Measurements from ENCODE around the gene MYD88. TPM values are rescaled to one million over a fixed set of nuclear protein-coding genes. Genes with fewer than 3 reads are reported as not detected.
A peak's percentile ranks its signal among the peaks of the same experiment; 100 is the strongest.
"Not testable (repeated sequence)": the region's sequence is repeated elsewhere in the genome, so short reads cannot be mapped to it uniquely, and the experiment has no call there.

MYD88 gene
- total RNA-seq, 1 donor from 2014 or later, result 40.0 TPM

DNA sequence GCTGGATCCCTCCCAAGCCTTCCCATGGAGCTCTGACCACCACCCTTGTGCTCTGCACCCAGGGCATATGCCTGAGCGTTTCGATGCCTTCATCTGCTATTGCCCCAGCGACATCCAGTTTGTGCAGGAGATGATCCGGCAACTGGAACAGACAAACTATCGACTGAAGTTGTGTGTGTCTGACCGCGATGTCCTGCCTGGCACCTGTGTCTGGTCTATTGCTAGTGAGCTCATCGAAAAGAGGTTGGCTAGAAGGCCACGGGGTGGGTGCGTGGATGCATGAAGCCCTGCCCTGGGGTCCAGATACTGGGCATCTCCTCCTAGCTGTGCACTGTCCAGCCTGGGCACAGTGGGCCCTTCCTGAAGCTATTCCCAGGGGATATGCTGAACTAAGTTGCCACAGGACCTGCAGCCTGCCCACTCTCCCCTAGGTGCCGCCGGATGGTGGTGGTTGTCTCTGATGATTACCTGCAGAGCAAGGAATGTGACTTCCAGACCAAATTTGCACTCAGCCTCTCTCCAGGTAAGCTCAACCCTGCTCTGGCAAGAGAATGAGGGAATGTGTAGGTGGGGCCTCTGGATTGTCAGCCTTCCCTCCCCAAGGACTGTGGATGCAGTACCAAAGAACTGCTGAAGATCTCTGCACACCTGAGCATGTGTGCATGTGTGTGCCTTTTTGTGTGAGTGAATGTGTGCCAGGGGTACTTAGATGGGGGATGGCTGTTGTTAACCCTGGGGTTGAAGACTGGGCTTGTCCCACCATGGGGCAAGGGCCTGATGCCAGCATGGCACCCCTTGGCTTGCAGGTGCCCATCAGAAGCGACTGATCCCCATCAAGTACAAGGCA is 2.1 kb downstream of the MYD88 start:
- peak; percentile 69 for DNase-seq (ENCODE audit: low spot score)

DNA sequence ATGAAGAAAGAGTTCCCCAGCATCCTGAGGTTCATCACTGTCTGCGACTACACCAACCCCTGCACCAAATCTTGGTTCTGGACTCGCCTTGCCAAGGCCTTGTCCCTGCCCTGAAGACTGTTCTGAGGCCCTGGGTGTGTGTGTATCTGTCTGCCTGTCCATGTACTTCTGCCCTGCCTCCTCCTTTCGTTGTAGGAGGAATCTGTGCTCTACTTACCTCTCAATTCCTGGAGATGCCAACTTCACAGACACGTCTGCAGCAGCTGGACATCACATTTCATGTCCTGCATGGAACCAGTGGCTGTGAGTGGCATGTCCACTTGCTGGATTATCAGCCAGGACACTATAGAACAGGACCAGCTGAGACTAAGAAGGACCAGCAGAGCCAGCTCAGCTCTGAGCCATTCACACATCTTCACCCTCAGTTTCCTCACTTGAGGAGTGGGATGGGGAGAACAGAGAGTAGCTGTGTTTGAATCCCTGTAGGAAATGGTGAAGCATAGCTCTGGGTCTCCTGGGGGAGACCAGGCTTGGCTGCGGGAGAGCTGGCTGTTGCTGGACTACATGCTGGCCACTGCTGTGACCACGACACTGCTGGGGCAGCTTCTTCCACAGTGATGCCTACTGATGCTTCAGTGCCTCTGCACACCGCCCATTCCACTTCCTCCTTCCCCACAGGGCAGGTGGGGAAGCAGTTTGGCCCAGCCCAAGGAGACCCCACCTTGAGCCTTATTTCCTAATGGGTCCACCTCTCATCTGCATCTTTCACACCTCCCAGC is 2.9 kb downstream of the MYD88 start:
- DNase-seq (ENCODE audit: low spot score), result peak; percentile 87

DNA sequence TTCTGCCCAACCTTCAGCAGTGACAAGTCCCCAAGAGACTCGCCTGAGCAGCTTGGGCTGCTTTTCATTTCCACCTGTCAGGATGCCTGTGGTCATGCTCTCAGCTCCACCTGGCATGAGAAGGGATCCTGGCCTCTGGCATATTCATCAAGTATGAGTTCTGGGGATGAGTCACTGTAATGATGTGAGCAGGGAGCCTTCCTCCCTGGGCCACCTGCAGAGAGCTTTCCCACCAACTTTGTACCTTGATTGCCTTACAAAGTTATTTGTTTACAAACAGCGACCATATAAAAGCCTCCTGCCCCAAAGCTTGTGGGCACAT is 3.5 kb downstream of the MYD88 start:
- DNase-seq (ENCODE audit: low spot score), result no peak

DNA sequence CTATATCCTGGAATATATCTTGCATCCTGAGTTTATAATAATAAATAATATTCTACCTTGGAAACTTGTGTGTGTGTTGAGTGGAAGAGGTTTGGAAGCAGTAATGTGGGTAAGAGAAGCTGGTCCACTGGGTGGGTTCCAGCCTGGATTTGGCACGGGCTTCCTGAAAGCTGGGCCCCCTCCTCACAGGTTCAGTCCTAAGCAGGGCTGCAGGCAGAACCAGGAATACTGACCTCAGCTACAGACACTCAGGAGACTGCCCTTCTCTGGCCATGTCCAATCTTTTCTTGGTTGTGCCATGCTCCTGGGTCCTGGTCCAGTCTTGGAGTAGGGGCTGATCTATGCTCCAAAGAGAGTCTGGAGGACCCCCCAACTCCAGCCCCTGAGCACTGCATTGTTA is 4.5 kb downstream of the MYD88 start:
- DNase-seq (ENCODE audit: low spot score), result peak; percentile 57

DNA sequence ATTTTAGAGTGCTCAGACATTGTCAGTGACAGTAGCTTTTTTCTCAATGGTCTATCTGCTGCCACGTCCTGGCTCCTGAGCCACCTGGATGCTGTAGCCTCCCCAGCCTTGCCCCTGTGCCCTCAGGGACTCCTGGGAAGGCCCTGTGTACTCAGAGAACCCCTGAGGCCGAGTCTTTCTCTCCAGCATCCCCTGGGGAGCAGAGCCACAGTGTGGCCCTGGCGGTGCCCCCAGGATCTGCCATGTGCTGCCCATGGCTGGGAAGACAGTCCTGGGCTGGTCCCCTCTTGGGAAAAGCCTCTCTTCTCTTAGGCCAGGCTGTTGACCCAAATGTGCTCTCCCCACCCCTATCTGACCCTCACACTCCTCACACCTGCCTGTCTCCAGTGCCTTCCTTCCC is 5.0 kb downstream of the MYD88 start:
- no peak for DNase-seq (ENCODE audit: low spot score)

DNA sequence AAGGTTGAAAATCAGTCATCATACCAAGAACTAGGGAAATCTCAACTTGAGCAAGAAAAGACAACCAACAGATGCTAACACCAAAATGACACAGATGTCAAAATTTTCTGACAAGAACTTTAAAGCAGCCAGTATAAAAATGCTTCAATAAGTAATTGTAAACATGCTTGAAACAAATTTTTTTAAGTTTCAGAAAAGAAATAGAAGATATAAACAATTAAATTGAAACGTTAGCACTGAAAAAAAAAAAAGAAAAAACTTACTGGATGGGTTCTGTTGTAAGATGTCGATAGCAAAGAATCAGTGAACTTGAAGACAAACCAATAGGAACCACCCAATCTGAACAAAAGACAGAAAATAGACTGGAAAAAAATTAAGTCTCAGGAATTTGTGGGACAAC is 8.0 kb downstream of the MYD88 start:
- DNase-seq (ENCODE audit: low spot score), result no peak

DNA sequence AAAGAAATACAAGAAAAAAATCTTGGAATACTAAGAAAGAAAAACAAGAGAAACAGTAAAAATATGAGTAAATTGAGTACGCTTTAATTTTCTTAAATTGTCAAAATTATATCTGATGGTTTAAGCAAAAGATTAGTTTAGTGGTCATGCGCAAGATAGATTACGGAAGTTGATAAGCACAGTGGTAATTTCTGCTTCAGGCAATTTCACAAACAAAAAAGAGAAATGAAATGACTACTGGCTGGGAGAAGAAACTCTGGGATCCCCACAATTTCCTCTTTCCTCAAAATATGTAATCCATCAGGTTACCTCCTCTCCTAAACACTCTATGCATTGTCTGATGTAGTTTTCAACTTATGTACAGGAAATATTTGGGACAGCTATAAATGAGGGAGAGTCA is 9.0 kb downstream of the MYD88 start:
- no peak for DNase-seq (ENCODE audit: low spot score)

DNA sequence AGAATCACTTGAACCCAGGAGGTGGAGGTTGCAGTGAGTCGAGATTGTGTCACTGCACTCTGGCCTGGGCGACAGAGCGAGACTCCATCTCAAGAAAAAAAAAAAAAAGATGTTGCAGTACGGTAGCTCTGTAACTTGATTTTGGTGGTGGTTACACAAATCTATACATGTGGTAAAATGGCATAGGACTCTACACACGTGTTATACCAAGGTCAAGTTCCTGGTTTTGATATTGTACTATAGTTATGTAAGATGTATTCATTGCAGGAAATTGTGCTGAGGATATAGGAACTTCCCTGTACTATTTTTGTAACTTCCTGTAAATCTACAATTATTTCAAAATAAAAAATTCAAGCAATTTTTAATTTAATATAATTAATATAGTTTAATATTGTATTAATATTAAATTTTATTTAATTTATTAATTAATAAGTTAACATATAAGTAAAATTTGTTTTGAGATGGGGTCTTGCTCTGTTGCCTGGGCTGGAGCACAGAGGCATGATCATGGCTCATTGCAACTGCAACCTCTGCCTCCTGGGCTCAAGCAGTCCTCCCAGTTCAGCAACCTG is 9.9 kb downstream of the MYD88 start:
- no peak for DNase-seq (ENCODE audit: low spot score)

DNA sequence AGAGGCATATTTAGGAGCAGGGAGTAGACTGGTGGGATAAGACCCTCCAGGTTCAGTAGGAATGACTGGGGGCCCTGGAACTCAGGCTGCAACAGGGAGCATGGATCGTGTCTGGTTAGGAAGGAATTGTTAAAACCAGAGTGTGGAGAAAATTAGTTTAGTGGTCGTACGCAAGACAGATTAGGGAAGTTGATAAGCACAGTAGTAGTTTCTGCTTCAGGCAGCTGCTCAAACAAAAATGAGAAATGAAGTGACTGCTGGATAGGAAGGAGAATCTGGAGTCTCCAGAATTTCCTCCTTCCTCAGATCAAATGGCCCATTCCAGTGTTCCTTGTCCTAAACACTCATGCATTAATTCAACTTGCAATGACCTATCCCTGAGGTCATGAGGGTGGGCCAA is 11.2 kb downstream of the MYD88 start:
- DNase-seq (ENCODE audit: low spot score), result no peak

DNA sequence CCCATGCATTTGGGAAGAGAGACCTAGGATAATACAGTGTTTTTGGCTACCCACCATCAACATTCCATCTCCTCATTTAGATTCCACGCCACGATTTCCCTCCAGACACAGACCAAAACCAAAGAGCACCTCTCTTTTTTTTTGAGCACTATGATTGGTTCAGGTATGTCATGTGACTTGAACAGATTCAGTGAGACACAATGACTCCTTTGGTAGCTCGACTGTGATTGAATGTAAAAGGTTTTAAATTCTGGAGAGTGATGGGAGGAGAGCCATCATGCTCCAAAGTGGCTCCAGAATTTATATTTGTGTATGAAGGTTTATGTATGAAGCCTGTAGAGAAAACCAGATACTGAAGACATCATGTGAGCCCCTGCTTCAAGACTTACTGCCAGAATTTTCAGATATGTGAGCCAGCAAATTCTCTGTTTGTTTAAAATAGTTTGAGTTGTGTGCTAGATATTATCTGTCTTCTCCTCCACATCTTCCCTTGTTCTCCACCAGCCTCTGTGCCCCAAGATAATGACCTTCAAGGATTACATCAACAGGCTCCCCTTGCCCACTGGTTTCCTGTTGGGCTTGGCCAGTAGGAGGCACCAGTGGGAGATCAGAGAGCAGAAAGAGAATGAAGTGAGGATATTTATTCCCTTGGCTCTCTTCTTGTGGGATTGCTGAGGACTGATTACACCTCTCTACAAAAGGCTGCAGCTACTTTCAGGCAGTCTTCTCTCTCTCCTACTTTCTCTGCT is 12.5 kb downstream of the MYD88 start:
- no peak for DNase-seq (ENCODE audit: low spot score)

DNA sequence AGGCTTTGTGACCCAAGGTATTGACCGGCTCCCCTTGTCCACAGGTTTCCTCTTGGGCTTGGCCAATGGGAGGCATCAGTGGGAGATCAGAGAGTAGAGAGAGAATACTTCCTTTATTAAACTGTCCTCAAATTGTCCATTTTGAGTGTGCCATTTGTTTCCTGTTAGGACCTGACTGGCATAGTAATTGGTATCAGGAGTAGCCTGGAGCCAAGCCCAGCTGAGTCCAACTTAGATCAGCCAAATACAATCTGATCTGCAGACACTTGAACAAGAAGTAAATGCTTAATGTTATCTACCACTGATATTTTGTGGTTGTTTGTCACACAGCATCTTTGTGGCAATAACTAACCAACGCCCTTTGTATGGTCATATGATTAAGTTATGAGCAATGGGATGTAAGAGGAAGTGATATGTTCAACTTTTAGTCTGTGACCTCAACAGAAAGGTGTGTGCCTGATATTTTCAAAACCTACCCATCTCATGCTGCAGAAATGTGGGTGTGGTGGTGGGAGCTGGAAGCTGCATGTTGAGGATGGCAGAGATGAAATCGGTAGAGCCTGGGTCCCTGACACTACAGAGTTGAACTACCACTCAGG is 13.3 kb downstream of the MYD88 start:
- DNase-seq (ENCODE audit: low spot score), result no peak

DNA sequence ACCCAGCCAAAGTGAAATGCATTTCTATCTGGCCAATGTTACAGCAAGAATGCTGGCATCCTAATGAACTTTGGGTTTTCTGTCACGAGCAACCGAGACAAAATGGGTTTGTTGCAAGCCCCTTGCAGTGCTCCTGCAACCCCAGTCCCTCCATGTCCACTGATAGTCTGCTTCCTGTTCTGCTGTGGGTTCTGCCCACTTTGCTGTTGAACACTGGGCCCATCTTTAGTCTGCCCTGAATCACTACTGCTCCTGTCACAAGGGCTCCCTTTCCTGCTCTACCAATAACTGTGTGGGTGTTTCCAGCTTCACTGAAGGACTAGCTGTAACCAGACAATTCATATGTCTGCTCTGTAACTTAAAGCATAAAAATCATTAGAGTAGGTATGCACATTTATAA is 14.1 kb downstream of the MYD88 start:
- DNase-seq (ENCODE audit: low spot score), result no peak

DNA sequence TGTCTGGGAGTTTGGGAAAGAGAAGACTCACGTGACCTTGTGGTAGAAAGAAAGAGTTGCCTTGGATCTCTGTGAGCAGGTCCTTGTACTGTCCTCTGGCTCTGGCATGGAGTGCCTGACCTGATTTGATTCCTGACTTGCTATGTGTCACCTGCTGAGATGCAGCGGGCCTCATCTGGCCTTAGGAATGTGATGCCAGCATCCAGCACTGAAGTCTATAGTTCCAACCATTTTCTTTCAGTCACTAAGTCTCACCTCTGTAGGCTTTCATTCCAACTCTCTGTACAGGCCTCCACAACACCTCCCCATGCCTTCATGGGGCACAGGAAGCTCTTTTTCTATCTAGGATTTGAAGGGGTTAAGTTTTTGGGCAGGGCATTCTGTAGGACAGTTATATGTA is 14.8 kb downstream of the MYD88 start:
- no peak for DNase-seq (ENCODE audit: low spot score)

DNA sequence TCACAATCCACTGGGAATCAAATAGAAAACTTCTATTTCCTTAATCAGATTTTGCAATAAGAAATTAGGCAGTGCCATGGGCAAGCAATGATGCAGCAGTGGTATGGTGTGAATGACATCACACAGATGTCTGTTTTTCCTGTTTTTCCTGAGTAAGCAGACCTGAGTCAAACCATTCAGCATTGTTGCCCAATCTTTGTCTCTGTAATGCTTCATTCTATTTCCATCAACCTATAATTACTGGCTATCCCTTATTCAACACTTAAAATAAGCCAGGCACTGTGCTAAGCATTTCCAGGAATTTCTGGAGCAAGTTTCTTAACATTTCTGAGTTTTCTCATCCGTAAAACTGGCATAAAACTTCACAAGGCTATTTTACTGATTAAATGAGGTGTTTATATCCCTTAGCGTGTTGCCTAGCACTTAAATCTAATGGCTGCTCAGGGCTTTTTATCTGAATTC is 15.6 kb downstream of the MYD88 start:
- no peak for DNase-seq (ENCODE audit: low spot score)

DNA sequence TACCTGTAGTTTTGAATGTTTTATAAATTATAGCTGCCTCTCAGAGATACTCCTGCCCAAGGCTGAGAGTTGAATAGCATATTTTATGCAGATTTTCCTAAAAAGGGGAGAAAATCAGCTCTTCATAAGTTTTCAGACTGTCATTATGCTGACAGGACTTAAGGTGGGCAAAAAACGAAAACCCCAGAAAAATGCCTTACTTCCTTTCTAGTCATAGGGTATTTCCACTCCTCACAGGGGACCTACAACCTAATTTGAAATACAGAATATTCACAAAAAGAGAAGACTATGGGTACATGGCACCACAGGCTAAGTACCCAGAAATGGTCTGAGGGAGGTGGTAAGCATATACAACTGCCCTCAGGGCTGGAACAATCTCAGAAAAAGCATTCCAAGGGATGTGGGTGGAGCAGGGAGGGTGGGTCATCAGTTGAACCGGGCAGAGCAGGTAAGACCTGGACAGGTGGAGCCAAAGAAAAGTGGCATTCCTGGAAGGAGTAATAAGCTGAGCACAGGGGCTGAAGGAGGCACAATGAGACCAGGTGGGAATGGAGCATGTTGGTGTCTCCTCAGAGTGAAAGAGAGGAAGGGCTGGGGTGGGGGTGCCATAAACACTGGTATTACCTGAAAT is 16.3 kb downstream of the MYD88 start:
- no peak for DNase-seq (ENCODE audit: low spot score)

DNA sequence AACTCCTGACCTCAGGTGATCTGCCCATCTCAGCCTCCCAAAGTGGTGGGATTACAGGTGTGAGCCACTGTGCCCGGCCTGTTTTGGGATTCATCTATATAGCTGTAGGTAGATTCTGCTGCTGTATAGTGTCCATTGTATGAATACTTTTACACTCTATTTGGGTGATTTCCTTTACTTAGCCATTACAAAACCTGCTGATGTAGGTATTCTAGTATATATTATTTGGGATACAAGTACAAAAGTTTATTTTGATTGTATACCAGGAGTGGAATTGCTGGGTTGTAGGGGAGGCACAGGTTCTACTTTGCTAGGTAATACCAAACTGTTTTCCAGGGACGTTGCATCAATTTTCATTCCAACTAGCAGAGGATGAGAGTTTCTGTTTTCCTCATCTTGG is 17.4 kb downstream of the MYD88 start:
- no peak for DNase-seq (ENCODE audit: low spot score)

DNA sequence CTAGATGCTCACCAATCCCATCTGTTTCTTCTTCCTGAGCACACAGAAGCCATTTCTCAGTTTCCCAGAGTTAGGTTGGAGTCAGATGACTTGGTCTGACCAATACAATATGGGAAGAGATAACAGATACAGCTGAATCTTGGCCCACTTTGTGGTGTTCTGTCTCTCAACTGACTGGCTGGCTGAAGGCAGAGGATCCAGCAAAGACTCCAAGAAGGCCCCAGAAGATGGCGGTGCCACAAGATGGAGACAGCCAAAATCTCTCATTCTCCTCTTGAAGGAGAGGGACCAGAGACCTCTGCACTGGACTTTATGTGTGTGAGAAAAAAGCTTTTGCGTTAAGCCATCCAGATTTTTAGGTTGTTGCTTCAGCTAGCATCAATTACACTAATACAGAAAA is 18.7 kb downstream of the MYD88 start:
- DNase-seq (ENCODE audit: low spot score), result no peak

DNA sequence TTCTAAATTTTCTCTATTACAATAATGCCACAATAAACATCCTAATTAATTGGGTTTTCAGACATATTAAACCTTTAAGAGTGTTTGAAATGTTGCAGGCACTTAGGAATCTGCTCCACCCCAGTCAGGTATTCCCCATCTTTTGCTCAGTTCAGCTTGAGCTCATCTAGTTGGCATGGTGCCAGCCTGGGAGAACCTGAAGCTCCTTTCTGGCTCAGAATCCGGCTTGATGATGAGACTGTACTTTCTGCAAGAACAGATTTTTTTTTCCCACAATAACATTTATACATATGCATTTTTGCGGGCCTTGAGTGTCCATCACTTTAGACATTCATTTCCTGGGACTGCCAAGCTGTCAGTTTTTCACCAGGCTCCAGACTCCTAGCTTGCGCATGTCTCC is 19.1 kb downstream of the MYD88 start:
- no peak for DNase-seq (ENCODE audit: low spot score)

DNA sequence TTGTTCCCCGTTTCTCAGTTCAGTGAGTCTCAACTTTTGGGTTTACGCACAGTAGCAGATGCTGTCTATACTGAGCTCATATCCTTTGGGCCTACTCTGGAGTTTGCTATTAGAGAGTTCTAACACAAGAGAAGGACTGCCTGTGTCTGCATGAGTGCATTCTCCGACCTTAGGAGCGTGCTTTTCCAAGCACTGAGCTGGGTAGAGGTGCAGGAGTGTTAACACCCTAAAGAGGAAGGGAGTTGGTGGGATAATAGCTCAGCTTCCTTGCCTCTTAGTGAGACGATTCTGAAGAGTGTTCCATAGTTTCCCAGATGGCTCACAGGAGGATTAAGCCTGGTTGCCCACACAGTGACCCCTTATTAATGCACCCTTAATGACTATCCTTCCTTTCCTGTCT is 20.0 kb downstream of the MYD88 start:
- no peak for DNase-seq (ENCODE audit: low spot score)

DNA sequence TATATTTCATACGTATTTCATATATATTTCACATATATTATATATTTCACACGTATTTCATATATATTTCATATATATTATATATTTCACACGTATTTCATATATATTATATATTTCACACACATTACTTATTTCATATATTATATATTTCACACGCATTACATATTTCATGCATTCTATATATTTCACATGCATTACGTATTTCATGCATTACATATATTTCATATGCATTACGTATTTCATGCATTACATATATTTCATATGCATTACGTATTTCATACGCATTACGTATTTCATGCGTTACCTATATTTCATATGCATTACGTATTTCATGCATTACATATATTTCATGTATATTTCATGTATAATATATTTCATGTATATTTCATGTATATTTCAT is 22.2 kb downstream of the MYD88 start:
- DNase-seq (ENCODE audit: low spot score), result not testable (repeated sequence)
